Measurements from ENCODE around the gene TLN1.

GRCh38 chr9:35714123-35714522, 17.9 kb downstream of the TLN1 start:
- TF ChIP-seq, protein P1, sequence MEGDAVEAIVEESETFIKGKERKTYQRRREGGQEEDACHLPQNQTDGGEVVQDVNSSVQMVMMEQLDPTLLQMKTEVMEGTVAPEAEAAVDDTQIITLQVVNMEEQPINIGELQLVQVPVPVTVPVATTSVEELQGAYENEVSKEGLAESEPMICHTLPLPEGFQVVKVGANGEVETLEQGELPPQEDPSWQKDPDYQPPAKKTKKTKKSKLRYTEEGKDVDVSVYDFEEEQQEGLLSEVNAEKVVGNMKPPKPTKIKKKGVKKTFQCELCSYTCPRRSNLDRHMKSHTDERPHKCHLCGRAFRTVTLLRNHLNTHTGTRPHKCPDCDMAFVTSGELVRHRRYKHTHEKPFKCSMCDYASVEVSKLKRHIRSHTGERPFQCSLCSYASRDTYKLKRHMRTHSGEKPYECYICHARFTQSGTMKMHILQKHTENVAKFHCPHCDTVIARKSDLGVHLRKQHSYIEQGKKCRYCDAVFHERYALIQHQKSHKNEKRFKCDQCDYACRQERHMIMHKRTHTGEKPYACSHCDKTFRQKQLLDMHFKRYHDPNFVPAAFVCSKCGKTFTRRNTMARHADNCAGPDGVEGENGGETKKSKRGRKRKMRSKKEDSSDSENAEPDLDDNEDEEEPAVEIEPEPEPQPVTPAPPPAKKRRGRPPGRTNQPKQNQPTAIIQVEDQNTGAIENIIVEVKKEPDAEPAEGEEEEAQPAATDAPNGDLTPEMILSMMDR (IDR thresholded peaks at IDR 0.05; ENCODE audit: low read length), result no peak
- no peak for TF ChIP-seq EZH2 (optimal IDR thresholded peaks at IDR 0.05; ENCODE audit: low read depth, low read length)
- TF ChIP-seq EZH2phosphoT487 (IDR thresholded peaks at IDR 0.05; ENCODE audit: low read length), result no peak

Measured in MM.1S (cell line).